A549 (cell line): ENCODE measurements around the gene RGS19.

Experiments used
- CTCF ChIP-seq: fragments of >200 bp; sonication (Bioruptor Twin); formaldehyde crosslinking; IDR thresholded peaks from 3 replicates; pipeline ENCODE4 v1.5.1; 2016
- EP300 ChIP-seq, 2 experiments: fragments of >200 bp; sonication (Bioruptor Twin); formaldehyde crosslinking; IDR thresholded peaks; 2 replicates in 1 of 2; 3 replicates in 1 of 2; pipeline ENCODE4 v1.6.1; 2016 to 2017
- KDM1A ChIP-seq: fragments of 200-600 bp; sonication (generic); IDR thresholded peaks from 2 replicates; pipeline ENCODE4 v1.6.1; 2016; ENCODE audit warnings: low read depth, mild to moderate bottlenecking
- POLR2A ChIP-seq: IDR thresholded peaks from 2 replicates; pipeline ENCODE4 v1.6.1; 2012; ENCODE audit warnings: mild to moderate bottlenecking, low read length
- RAD21 ChIP-seq, 2 experiments: fragments of >200 bp in 1 of 2; sonication (Bioruptor Twin) in 1 of 2; formaldehyde crosslinking in 1 of 2; IDR thresholded peaks in 1 of 2; conservative IDR thresholded peaks in 1 of 2; 2 replicates in 1 of 2; 3 replicates in 1 of 2; pipeline ENCODE4 v1.6.1; 2012 to 2018; ENCODE audit warnings: inconsistent platforms in 1 of 2
- TP53 ChIP-seq: fragments of 250-450 bp; sonication (Bioruptor Pico); IDR thresholded peaks from 2 replicates; pipeline ENCODE4 v1.5.0; 2021; ENCODE audit warnings: mild to moderate bottlenecking, moderate library complexity

- TF ChIP-seq EP300 (IDR thresholded peaks at IDR 0.05), result no peak
- peak; percentile 56 for TF ChIP-seq POLR2A
- TF ChIP-seq CTCF, result no peak
- no peak for TF ChIP-seq TP53 (CRISPR knock-in tag)
- no peak for TF ChIP-seq KDM1A
- no peak for TF ChIP-seq RAD21 (conservative IDR thresholded peaks at IDR 0.05 in 1 of 2, IDR thresholded peaks at IDR 0.05 in 1 of 2)
Observed at GRCh38 chr20:64062596-64063388, 16.5 kb downstream of the RGS19 start, which contains the start of gene TCEA2.
